Nephron progenitor cell (in vitro differentiated cells): Measurements from ENCODE around the gene TXNDC17.

Experiments used
- DNase-seq: peaks from one replicate; pipeline ENCODE4 v3.0.0; 2021
- H3K27ac Mint-ChIP-seq: 2 replicates; pipeline ENCODE4 v1.8.0; 2021; ENCODE audit warnings: mild to moderate bottlenecking, moderate library complexity, mixed read lengths
- H3K27me3 Mint-ChIP-seq: 2 replicates; pipeline ENCODE4 v1.8.0; 2021; ENCODE audit warnings: mild to moderate bottlenecking, low read depth, mixed read lengths; ENCODE audit not compliant: poor library complexity
- H3K36me3 Mint-ChIP-seq: 2 replicates; pipeline ENCODE4 v1.8.0; 2021; ENCODE audit warnings: low read depth, mixed read lengths
- H3K4me1 Mint-ChIP-seq: 2 replicates; pipeline ENCODE4 v1.8.0; 2021; ENCODE audit warnings: mixed read lengths
- H3K4me3 Mint-ChIP-seq: 2 replicates; pipeline ENCODE4 v1.8.0; 2021; ENCODE audit warnings: mild to moderate bottlenecking, moderate library complexity, mixed read lengths
- H3K9me3 Mint-ChIP-seq: 2 replicates; pipeline ENCODE4 v1.8.0; 2021; ENCODE audit warnings: mild to moderate bottlenecking, moderate library complexity, mixed read lengths
- TF ChIP-seq, protein P1 (sequence below): fragments of 200-600 bp; sonication (generic); IDR thresholded peaks from 2 replicates; pipeline ENCODE4 v1.5.0; 2021; ENCODE audit warnings: antibody characterized with exemption

Gene TXNDC17

DNA sequence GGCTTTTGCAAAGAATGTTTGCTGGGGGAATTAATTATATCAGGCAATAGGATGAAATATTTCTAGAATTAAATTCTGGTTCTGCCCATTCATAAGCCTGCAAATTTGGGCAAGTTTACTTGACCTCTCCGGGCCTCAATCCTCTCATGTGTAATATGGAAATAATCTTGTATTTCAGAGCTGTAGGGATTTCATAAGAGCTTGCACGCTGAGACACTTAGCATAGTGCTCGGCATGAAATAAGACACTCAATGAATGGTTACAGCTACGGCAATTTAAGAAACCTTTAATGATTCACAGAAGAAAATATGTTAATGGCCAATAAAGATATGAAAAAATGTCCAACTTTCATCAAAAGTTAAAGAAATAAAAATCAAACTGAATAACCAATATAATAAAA, 43.9 kb upstream of the TXNDC17 start:
- H3K27me3 Mint-ChIP-seq: no peaks in the 10 kb centered on the region

DNA sequence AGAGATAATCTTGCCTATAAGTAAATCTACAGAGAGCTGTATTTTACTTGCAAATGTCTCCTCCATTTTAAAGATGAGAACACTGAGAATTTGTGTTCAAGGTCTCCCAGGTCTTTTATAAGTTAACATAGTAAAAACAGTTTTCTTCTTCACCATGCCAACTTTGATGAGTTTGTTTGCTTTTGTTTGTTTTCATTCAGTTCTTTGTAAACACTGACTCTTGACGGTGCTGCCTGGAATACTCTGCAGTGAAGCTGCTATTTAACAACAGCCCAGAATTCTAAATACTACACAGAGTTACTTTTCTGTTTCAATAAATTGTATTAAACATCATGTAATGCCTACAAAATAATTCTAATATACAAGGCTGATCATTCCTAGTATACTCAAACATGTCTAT, 43.1 kb upstream of the TXNDC17 start:
- Mint-ChIP-seq H3K27me3 (no peaks in the 10 kb centered on the region), H3K27ac (no peak overlapping the region), H3K4me1 (peaks cover 5% of the 10 kb centered on the region), H3K9me3 (no peaks in the 10 kb centered on the region), H3K4me3 (no peak overlapping the region), H3K36me3 (peaks cover 47% of the 10 kb centered on the region)
- TF ChIP-seq, protein P1, sequence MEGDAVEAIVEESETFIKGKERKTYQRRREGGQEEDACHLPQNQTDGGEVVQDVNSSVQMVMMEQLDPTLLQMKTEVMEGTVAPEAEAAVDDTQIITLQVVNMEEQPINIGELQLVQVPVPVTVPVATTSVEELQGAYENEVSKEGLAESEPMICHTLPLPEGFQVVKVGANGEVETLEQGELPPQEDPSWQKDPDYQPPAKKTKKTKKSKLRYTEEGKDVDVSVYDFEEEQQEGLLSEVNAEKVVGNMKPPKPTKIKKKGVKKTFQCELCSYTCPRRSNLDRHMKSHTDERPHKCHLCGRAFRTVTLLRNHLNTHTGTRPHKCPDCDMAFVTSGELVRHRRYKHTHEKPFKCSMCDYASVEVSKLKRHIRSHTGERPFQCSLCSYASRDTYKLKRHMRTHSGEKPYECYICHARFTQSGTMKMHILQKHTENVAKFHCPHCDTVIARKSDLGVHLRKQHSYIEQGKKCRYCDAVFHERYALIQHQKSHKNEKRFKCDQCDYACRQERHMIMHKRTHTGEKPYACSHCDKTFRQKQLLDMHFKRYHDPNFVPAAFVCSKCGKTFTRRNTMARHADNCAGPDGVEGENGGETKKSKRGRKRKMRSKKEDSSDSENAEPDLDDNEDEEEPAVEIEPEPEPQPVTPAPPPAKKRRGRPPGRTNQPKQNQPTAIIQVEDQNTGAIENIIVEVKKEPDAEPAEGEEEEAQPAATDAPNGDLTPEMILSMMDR: no peak
- DNase-seq: no peak

More for the DNA sequence above, 43.9 kb upstream of the TXNDC17 start:
- H3K36me3 Mint-ChIP-seq: peaks cover 47% of the 10 kb centered on the region
- H3K27ac Mint-ChIP-seq: no peak overlapping the region
- peaks cover 5% of the 10 kb centered on the region for H3K4me1 Mint-ChIP-seq
- no peaks in the 10 kb centered on the region for H3K9me3 Mint-ChIP-seq
- no peak for DNase-seq
- TF ChIP-seq, protein P1: no peak
- H3K4me3 Mint-ChIP-seq: no peak overlapping the region

DNA sequence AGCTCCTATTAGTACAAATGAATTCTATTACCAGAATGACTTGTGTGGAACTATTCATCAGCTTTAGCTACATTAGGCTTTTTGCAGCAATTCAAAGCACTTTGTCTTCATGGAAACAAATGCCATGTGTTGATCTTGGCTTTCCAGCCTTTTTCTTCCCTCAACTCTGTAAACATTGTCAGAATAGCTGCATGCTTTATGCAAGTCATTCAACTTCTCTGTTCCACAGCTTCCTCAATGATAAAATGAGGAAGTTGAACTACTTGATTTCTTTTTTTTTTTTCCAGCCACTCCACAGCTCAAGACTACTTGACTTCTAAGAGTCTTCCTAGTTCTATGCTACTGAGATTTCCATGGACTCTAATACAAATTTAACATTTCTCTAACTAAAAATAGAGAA, 41.5 kb upstream of the TXNDC17 start:
- H3K4me3 Mint-ChIP-seq: no peak overlapping the region
- H3K4me1 Mint-ChIP-seq: peaks cover 5% of the 10 kb centered on the region
- no peaks in the 10 kb centered on the region for H3K9me3 Mint-ChIP-seq
- peaks cover 48% of the 10 kb centered on the region for H3K36me3 Mint-ChIP-seq
- TF ChIP-seq, protein P1: no peak
- peak overlapping the region; percentile 10 for H3K27ac Mint-ChIP-seq
- H3K27me3 Mint-ChIP-seq: no peaks in the 10 kb centered on the region
- no peak for DNase-seq

DNA sequence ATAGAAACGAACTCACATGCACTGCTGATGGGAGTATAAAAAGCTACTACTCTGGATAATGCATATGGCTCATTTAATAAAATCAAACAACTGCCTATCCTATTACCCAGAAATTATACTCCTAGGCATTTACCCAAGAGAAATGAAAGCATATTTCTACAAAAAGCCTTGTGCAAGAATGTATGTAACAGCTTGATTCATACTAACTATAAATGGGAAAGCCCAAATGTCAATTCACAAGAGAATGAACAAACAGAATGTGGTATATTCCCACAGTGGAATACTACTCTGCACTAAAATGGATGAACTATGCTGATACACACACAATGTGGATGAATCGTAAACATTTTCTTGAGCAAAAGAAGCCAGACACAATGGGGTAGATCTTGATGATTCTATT, 38.7 kb upstream of the TXNDC17 start:
- H3K9me3 Mint-ChIP-seq: no peaks in the 10 kb centered on the region
- H3K27me3 Mint-ChIP-seq: no peaks in the 10 kb centered on the region
- H3K36me3 Mint-ChIP-seq: peaks cover 53% of the 10 kb centered on the region
- no peak overlapping the region for H3K4me3 Mint-ChIP-seq
- peaks cover 5% of the 10 kb centered on the region for H3K4me1 Mint-ChIP-seq
- DNase-seq: no peak
- TF ChIP-seq, protein P1: no peak
- no peak overlapping the region for H3K27ac Mint-ChIP-seq

DNA sequence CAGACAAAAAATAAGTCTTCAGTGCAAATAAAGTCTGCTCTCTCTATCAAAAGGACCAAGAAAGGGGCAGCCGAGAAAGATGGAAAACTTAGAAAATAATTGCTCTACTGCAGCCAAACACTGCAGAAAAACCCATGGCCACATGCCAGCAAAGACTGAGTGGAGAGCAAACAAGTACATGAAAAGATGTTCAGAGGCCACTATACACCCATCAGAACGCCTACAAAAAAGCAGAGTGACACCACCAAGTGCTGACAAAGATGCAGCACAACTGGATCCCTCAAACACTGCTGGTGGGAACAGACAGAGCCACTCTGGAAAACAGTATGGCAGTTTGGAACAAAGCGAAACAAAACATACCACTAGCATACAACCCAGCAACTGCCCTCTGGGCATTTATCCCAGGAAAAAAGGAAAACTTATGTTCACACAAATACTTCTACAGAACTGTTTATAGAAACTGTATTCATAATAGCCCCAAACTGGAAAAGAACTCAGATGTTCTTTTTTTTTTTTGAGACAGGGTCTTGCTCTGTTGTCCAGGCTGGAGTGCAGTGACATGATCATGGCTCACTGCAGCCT, 37.0 kb upstream of the TXNDC17 start:
- no peak overlapping the region for H3K27ac Mint-ChIP-seq
- no peaks in the 10 kb centered on the region for H3K9me3 Mint-ChIP-seq
- TF ChIP-seq, protein P1: no peak
- no peak overlapping the region for H3K4me3 Mint-ChIP-seq
- no peaks in the 10 kb centered on the region for H3K4me1 Mint-ChIP-seq
- DNase-seq: no peak
- peaks cover 58% of the 10 kb centered on the region for H3K36me3 Mint-ChIP-seq
- no peaks in the 10 kb centered on the region for H3K27me3 Mint-ChIP-seq

DNA sequence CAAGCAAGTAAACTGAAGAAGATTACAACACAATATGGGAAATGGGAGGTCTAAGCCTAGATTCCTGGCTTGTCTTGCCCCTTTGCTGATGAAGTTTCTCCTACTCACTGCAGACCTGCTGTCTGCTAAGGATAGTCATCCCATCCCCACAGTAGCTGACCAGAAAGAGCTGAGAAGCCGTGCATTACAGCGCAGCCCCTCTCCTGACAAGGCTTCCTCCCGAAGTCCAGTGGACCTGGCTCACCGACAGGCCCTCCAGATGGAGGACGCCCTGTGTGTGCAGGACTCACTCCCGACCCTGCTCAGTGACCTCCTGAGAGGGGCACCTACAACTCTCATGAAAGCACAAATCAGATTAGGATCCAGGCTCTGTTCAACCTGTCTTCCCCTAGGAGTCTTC, 35.7 kb upstream of the TXNDC17 start:
- TF ChIP-seq, protein P1: no peak
- H3K27ac Mint-ChIP-seq: no peak overlapping the region
- no peaks in the 10 kb centered on the region for H3K4me1 Mint-ChIP-seq
- H3K9me3 Mint-ChIP-seq: no peaks in the 10 kb centered on the region
- no peaks in the 10 kb centered on the region for H3K27me3 Mint-ChIP-seq
- peaks cover 62% of the 10 kb centered on the region for H3K36me3 Mint-ChIP-seq
- no peak for DNase-seq
- H3K4me3 Mint-ChIP-seq: no peak overlapping the region
